T-helper 1 cell (primary cell): ENCODE measurements around the gene CRYBG1.
"Not testable (repeated sequence)": the region's sequence is repeated elsewhere in the genome, so short reads cannot be mapped to it uniquely, and the experiment has no call there.

Source experiments
- DNase-seq, 5 donors: peaks; one replicate each; pipeline ENCODE4 v3.0.0-alpha.2; 2012 to 2020

The CRYBG1 gene

GRCh38 chr6:106372838-106373501 is 12.5 kb downstream of the CRYBG1 start:
- peak in 1 of 5 donors; percentile 13 for DNase-seq

- DNase-seq = no peak
Observed at GRCh38 chr6:106373502-106374239, 13.2 kb downstream of the CRYBG1 start.

- DNase-seq = no peak
Observed at GRCh38 chr6:106377061-106377540, 16.6 kb downstream of the CRYBG1 start.

- no peak for DNase-seq
Observed at GRCh38 chr6:106379951-106380350, 19.4 kb downstream of the CRYBG1 start.

- DNase-seq = no peak
Observed at GRCh38 chr6:106380407-106380806, 19.9 kb downstream of the CRYBG1 start.

- no peak for DNase-seq
Observed at GRCh38 chr6:106381223-106381622, 20.7 kb downstream of the CRYBG1 start.

GRCh38 chr6:106381881-106382280 is 21.4 kb downstream of the CRYBG1 start:
- peak in 1 of 5 donors; percentile 26 for DNase-seq

GRCh38 chr6:106383573-106383972 is 23.1 kb downstream of the CRYBG1 start:
- no peak for DNase-seq

- no peak for DNase-seq
Observed at GRCh38 chr6:106385530-106385929, 25.0 kb downstream of the CRYBG1 start.

- DNase-seq = no peak
Observed at GRCh38 chr6:106387875-106388274, 27.4 kb downstream of the CRYBG1 start.

- DNase-seq = no peak
Observed at GRCh38 chr6:106390088-106390487, 29.6 kb downstream of the CRYBG1 start.

GRCh38 chr6:106396426-106397220 is 36.1 kb downstream of the CRYBG1 start:
- no peak for DNase-seq

- no peak for DNase-seq
Observed at GRCh38 chr6:106397431-106397830, 36.9 kb downstream of the CRYBG1 start.

GRCh38 chr6:106398621-106399020 is 38.1 kb downstream of the CRYBG1 start:
- no peak for DNase-seq

GRCh38 chr6:106405044-106405443 is 44.5 kb downstream of the CRYBG1 start:
- not testable (repeated sequence) for DNase-seq

GRCh38 chr6:106411056-106411455 is 50.5 kb downstream of the CRYBG1 start:
- no peak for DNase-seq

- no peak for DNase-seq
Observed at GRCh38 chr6:106411643-106412200, 51.2 kb downstream of the CRYBG1 start.

- DNase-seq = no peak
Observed at GRCh38 chr6:106413016-106413415, 52.5 kb downstream of the CRYBG1 start.

- no peak for DNase-seq
Observed at GRCh38 chr6:106413722-106414121, 53.2 kb downstream of the CRYBG1 start.

GRCh38 chr6:106415921-106416320 is 55.4 kb downstream of the CRYBG1 start:
- DNase-seq = no peak

- no peak for DNase-seq
Observed at GRCh38 chr6:106417572-106418147, 57.1 kb downstream of the CRYBG1 start.

- DNase-seq = no peak
Observed at GRCh38 chr6:106419900-106420613, 59.5 kb downstream of the CRYBG1 start.
